ENCODE data around the gene PLXNA2.

DNA sequence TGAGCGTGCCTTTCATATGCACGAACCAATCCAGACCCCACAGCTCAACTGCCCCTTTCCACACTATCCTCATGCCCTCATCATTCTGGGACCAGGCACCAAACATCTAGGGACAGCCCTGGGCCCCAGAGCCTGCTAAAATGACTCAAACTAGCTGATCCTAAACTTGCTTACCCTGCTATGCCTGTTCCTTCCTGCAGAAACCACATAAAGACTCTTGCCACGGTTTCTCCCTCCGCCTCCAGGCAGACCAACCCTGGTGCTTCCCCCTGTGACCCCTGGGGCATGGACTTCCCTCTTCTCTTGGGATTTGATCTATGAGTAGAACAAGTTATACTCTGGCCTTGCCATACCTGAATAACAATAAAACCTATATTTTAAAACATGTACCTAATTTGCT is 195.3 kb downstream of the PLXNA2 start:
- TF ChIP-seq, protein P1, sequence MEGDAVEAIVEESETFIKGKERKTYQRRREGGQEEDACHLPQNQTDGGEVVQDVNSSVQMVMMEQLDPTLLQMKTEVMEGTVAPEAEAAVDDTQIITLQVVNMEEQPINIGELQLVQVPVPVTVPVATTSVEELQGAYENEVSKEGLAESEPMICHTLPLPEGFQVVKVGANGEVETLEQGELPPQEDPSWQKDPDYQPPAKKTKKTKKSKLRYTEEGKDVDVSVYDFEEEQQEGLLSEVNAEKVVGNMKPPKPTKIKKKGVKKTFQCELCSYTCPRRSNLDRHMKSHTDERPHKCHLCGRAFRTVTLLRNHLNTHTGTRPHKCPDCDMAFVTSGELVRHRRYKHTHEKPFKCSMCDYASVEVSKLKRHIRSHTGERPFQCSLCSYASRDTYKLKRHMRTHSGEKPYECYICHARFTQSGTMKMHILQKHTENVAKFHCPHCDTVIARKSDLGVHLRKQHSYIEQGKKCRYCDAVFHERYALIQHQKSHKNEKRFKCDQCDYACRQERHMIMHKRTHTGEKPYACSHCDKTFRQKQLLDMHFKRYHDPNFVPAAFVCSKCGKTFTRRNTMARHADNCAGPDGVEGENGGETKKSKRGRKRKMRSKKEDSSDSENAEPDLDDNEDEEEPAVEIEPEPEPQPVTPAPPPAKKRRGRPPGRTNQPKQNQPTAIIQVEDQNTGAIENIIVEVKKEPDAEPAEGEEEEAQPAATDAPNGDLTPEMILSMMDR (conservative IDR thresholded peaks at IDR 0.05; ENCODE audit: low read depth, low read length) = no peak
- TF ChIP-seq EZH2 (IDR thresholded peaks at IDR 0.05; ENCODE audit: borderline replicate concordance, low read depth, low read length, poor library complexity, severe bottlenecking) = no peak
